GM20000 (cell line): Measurements from ENCODE around the gene SLC35G3.
"Not testable (repeated sequence)": the region's sequence is repeated elsewhere in the genome, so short reads cannot be mapped to it uniquely, and the experiment has no call there.

Experiments used
- DNase-seq: peaks from one replicate; pipeline ENCODE4 v3.0.0; 2012; ENCODE audit warnings: low spot score
- CTCF ChIP-seq: IDR thresholded peaks from 2 replicates; pipeline ENCODE4 v1.5.1; 2012; ENCODE audit warnings: mild to moderate bottlenecking, control low read depth; ENCODE audit errors: extremely low read depth, missing control alignments

SLC35G3 gene

GRCh38 chr17:35185849-35186248, 8.3 kb downstream of the SLC35G3 start:
- DNase-seq: peak; percentile 54
- TF ChIP-seq CTCF: no peak

- DNase-seq: no peak
- no peak for TF ChIP-seq CTCF
Measured at GRCh38 chr17:35184274-35184673, 9.9 kb downstream of the SLC35G3 start.

- TF ChIP-seq CTCF: no peak
Measured at GRCh38 chr17:35183332-35183731, 10.9 kb downstream of the SLC35G3 start.

GRCh38 chr17:35179379-35179778, 14.8 kb downstream of the SLC35G3 start:
- not testable (repeated sequence) for DNase-seq

More at GRCh38 chr17:35183332-35183731, 10.9 kb downstream of the SLC35G3 start:
- DNase-seq: no peak

- no peak for TF ChIP-seq CTCF
Measured at GRCh38 chr17:35176897-35177296, 17.3 kb downstream of the SLC35G3 start.

GRCh38 chr17:35175638-35176415, 18.4 kb downstream of the SLC35G3 start:
- TF ChIP-seq CTCF: no peak
- DNase-seq: no peak

More at GRCh38 chr17:35176897-35177296, 17.3 kb downstream of the SLC35G3 start:
- no peak for DNase-seq

- no peak for DNase-seq
- TF ChIP-seq CTCF: no peak
Measured at GRCh38 chr17:35174835-35175334, 19.3 kb downstream of the SLC35G3 start.

GRCh38 chr17:35172321-35172720, 21.9 kb downstream of the SLC35G3 start:
- not testable (repeated sequence) for DNase-seq
